Heart right ventricle (tissue), 16 donors: ENCODE measurements around the gene FAP. TPM values are rescaled to one million over a fixed set of nuclear protein-coding genes. Genes with fewer than 3 reads are reported as not detected.

Experiments used
- ATAC-seq, 8 donors: fragments of 200-7000 bp; cut with Tn5 transposase; one replicate each; pipeline ENCODE4 v1.9.1; 2020; ENCODE audit warnings: mild to moderate bottlenecking in 8 of 8, moderate library complexity in 8 of 8, moderate number of reproducible peaks in 1 of 8
- DNase-seq, 2 donors: peaks; one replicate each; pipeline ENCODE4 v3.0.0-alpha.2; 2020
- H3K27ac ChIP-seq, 10 donors: fragments of 200-600 bp; sonication (generic) in 2 of 10; one replicate each; pipeline versions ENCODE4 v1.5.0 to v1.8.0; 2020 to 2022; ENCODE audit warnings: mild to moderate bottlenecking in 3 of 10
- H3K27me3 ChIP-seq, 7 donors: fragments of 200-600 bp; one replicate each; pipeline ENCODE4 v1.8.0; 2021 to 2022; ENCODE audit warnings: mild to moderate bottlenecking in 2 of 7
- H3K36me3 ChIP-seq, 9 donors: fragments of 200-600 bp; sonication (generic) in 1 of 9; one replicate each; pipeline versions ENCODE4 v1.5.0 to v1.8.0; 2020 to 2022; ENCODE audit warnings: mild to moderate bottlenecking in 2 of 9
- H3K4me1 ChIP-seq, 9 donors: fragments of 200-600 bp; sonication (generic) in 1 of 9; one replicate each; pipeline versions ENCODE4 v1.5.0 to v1.8.0; 2020 to 2022; ENCODE audit warnings: mild to moderate bottlenecking in 4 of 9
- H3K4me3 ChIP-seq, 10 donors: fragments of 200-600 bp; sonication (generic) in 2 of 10; one replicate each; pipeline versions ENCODE4 v1.5.0 to v1.8.0; 2020 to 2022; ENCODE audit warnings: mild to moderate bottlenecking in 7 of 10, moderate library complexity in 2 of 10
- H3K9me3 ChIP-seq, 11 donors: fragments of 200-600 bp in 10 of 11; sonication (generic) in 2 of 11; one replicate each; pipeline versions ENCODE4 v1.5.0 to v1.8.0; 2013 to 2022; ENCODE audit warnings: mild to moderate bottlenecking in 2 of 11, control low read depth in 1 of 11, moderate library complexity in 1 of 11
- WGBS, 2 donors: extraction: QIAGEN DNeasy Blood & Tissue Kit; methylation state at CpG; one replicate each; pipeline ENCODE4 v1.1.7; 2013; ENCODE audit warnings: inconsistent platforms in 1 of 2; 5-methylcytosine and 5-hydroxymethylcytosine counted together
- intact Hi-C, 10 donors: fragments of 100-400 bp; cut with DNase I; formaldehyde crosslinking; loops; one replicate each; pipeline versions ENCODE4 v1.11.1 to v1.14.2; 2022
- polyA plus RNA-seq, 2 donors: library from polyadenylated mRNA; stranded (reverse); fragments of 200-250 nt; gene quantifications; one replicate each; pipeline ENCODE4 v1.2.3, GENCODE V29; 2013
- total RNA-seq, 10 donors: library from RNA; stranded (reverse); fragmentation: NEBNext Ultra II Directional in 3 of 10; extraction: Animal tissue kit (Norgen Biotek cat#: 25700) in 3 of 10; gene quantifications; one replicate each; pipeline versions ENCODE4 v1.2.1 to v1.2.4, GENCODE V29; 2021 to 2023
- TF ChIP-seq, protein P1 (sequence below), 9 donors: fragments of 200-600 bp; sonication (generic) in 2 of 9; IDR thresholded peaks; one replicate each; pipeline versions ENCODE4 v1.5.0 to v1.8.0; 2021 to 2022; ENCODE audit warnings: antibody characterized with exemption in 9 of 9, mild to moderate bottlenecking in 5 of 9, moderate library complexity in 1 of 9
- donor health status: Arrhythmogenic right ventricular cardiomyopathy.
- donor health status: ischemic (EF 13 %, LVEDD 7.1; RV severe dilation, severe dysfunction).
- donor health status: healthy with polysubstance abuse.
- donor health status: DM: no; HTN: yes; CAD: no.
- donor health status: DM: no; HTN: no; CAD: no.
- donor health status: ischemic (EF 25% LVEDD 6.9; RV normal size, moderate dysfunction).
- donor health status: ischemic (EF 25% LVEDD 5.7; RV mildly dilated, moderate dysfunction).
- donor health status: healthy.
- donor health status: DM: yes; HTN: yes; CAD: no.
- donor health status: Ischemic cardiomyopathy.
- donor health status: ischemic (EF 35%, LVEDD 5.7; RV mildly dilated, moderate dysfunction).
- donor health status: nonischemic (EF 11% LVEDD 7.7; RV severe dilation, severe dysfunction).
- donor health status: DM: yes; HTN: yes; CAD: no.
- donor health status: PGD.
- donor health status: ischemic (EF 29% LVEDD 5.4; RV normal size, mild dysfunction).
- donor health status: nonischemic (EF 23%, LVEDD 6.1; RV moderate dilation, normal function).

The FAP gene
- total and polyA plus RNA-seq, 12 donors, result 0.56 to 11.5 (median 2.2) TPM

DNA sequence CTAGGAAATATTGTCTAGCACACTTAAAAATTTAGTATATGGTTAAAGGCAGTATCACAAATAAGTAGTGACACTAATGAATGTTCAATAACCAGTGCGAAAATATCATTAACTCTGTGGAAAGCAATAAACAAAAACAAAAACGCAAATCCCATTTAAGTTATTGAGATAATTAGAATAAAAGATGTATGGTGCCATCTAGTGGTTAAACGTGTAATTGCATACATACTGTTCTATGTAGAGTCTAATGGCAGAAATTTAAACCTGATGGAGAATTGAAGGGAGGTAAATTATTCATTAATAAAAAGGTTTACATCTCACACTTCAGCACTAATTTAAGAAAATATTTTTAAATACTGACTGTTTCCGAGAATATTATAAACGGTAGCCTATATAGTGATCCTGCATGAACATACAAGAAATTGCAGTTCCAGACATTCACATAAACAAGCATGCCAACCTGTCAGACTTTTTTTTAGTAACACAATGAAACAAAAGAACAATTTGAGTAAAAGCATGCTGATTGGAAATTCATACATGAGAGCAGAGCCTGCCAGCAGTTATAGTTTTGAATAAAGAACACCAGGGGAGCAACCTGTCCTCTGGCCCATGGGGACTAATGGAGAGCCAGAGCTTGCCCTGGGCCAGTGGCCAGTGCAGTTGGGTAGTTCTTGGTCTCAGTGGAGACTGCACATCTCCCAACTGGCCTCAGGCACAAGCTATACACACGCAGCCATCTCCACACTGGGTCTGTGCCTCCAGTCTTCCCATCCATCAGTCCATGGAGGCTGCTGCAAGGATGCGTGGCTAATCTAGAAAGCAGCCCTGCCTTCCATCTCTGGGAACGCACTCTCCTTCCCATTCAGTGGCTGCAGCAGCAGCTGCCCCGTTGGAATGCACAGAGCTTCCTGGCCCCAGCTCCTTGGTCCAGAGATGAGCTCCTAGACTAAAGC, 119.2 kb downstream of the FAP start:
- DNase-seq, result no peak
- Histone ChIP-seq H3K27me3 (no peaks in the 10 kb centered on the region), H3K4me3 (no peak overlapping the region), H3K4me1 (peaks cover 0 to 5% (median 0%) of the 10 kb centered on the region in 9 donors), H3K27ac (no peak overlapping the region), H3K9me3 (no peaks in the 10 kb centered on the region), H3K36me3 (no peaks in the 10 kb centered on the region)
- WGBS, 2 donors, result 28 to 30% methylated on average over 9 of the region's 9 CpGs
- peak in 2 of 8 donors; percentile 46 to 56 for ATAC-seq
- intact Hi-C loops, result loop anchor here in 9 of 10 donors (1.0 to 10.0 kb wide), 8 partner anchors 52 to 699 kb away; partner anchors contain the start of gene DPP4 (in 2 of the 9)
- TF ChIP-seq, protein P1, sequence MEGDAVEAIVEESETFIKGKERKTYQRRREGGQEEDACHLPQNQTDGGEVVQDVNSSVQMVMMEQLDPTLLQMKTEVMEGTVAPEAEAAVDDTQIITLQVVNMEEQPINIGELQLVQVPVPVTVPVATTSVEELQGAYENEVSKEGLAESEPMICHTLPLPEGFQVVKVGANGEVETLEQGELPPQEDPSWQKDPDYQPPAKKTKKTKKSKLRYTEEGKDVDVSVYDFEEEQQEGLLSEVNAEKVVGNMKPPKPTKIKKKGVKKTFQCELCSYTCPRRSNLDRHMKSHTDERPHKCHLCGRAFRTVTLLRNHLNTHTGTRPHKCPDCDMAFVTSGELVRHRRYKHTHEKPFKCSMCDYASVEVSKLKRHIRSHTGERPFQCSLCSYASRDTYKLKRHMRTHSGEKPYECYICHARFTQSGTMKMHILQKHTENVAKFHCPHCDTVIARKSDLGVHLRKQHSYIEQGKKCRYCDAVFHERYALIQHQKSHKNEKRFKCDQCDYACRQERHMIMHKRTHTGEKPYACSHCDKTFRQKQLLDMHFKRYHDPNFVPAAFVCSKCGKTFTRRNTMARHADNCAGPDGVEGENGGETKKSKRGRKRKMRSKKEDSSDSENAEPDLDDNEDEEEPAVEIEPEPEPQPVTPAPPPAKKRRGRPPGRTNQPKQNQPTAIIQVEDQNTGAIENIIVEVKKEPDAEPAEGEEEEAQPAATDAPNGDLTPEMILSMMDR (IDR thresholded peaks at IDR 0.05), result peak; percentile 73 to 90 (median 85)

Other genes starting within 250 kb of the FAP start
- 1 to 10 TPM; 1.7 to 8.3 (median 4.1) TPM for gene DPP4, start 169.2 kb downstream of the FAP start, total RNA-seq
- 1 to 10 TPM; 1.1 to 5.2 TPM for gene DPP4, start 169.2 kb downstream of the FAP start, polyA plus RNA-seq
- gene GCG, start 91.2 kb downstream of the FAP start, total RNA-seq, result not detected
- under 1 TPM in 1 of 2 donors, not detected in 1; 0.32 TPM for gene GCG, start 91.2 kb downstream of the FAP start, polyA plus RNA-seq
- gene IFIH1, start 75.2 kb upstream of the FAP start, total RNA-seq, result 10 to 100 TPM in 2 of 10 donors, 1 to 10 TPM in 8; 4.0 to 22.1 (median 6.5) TPM
- gene IFIH1, start 75.2 kb upstream of the FAP start, polyA plus RNA-seq, result 1 to 10 TPM; 3.5 to 5.8 TPM
- 10 to 100 TPM in 1 of 10 donors, 1 to 10 TPM in 9; 3.1 to 19.4 (median 6.6) TPM for gene GCA, start 100.7 kb upstream of the FAP start, total RNA-seq
- 1 to 10 TPM; 7.3 to 7.8 TPM for gene GCA, start 100.7 kb upstream of the FAP start, polyA plus RNA-seq